Neural progenitor cell (in vitro differentiated cells): Measurements from ENCODE around the gene ZNF784.

Source experiments
- EZH2 ChIP-seq: fragments of 200-600 bp; sonication (generic); IDR thresholded peaks from 2 replicates; pipeline ENCODE4 v1.6.1; 2017; ENCODE audit warnings: antibody characterized with exemption, mild to moderate bottlenecking, moderate library complexity
- EZH2phosphoT487 ChIP-seq: fragments of 200-600 bp; sonication (generic); IDR thresholded peaks from 2 replicates; pipeline ENCODE4 v1.6.1; 2017; ENCODE audit warnings: antibody characterized with exemption
- TF ChIP-seq, protein P1 (sequence below): fragments of 200-600 bp; sonication (generic); IDR thresholded peaks from 2 replicates; pipeline ENCODE4 v1.5.1; 2017; ENCODE audit warnings: antibody characterized with exemption, mild to moderate bottlenecking

DNA sequence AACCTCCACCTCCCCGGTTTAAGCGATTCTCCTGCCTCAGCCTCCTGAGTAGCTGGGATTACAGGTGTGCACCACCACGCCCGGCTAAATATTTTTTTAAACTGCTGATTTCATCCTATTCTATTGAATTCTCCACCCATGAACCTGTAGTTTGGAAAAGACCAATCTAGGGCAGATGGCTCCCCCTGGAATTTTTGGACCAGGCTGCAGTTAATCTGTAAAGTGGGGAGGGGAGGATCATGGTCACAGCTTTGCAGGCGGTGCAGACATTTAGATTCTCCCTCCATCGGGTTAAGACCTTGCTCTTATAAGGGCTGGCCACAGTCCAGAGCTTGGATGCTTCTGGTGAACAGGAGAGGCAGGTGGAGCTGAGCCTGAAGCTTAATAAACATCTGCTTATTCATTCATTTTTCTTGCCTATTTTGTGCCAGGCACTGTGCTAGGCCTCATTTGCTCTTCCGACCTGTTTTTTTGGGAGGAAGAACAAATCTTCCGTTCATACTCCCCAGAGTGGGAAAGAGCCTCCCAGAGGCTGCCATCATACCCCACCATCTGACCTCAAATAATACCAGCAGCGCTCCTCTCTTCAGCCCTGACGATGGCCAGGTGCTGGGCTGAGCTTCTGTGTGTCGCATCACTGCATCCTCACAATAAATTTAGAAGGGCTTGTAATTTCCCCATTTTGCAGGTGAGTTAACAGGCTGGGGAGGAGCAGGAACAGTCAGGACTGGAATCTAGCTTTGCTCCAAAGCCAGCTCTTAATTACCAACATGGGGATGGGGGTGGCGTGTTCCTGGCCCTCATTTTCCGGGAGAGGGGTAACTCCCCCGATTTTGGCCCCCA, 22.7 kb upstream of the ZNF784 start:
- TF ChIP-seq EZH2, result no peak
- TF ChIP-seq, protein P1, sequence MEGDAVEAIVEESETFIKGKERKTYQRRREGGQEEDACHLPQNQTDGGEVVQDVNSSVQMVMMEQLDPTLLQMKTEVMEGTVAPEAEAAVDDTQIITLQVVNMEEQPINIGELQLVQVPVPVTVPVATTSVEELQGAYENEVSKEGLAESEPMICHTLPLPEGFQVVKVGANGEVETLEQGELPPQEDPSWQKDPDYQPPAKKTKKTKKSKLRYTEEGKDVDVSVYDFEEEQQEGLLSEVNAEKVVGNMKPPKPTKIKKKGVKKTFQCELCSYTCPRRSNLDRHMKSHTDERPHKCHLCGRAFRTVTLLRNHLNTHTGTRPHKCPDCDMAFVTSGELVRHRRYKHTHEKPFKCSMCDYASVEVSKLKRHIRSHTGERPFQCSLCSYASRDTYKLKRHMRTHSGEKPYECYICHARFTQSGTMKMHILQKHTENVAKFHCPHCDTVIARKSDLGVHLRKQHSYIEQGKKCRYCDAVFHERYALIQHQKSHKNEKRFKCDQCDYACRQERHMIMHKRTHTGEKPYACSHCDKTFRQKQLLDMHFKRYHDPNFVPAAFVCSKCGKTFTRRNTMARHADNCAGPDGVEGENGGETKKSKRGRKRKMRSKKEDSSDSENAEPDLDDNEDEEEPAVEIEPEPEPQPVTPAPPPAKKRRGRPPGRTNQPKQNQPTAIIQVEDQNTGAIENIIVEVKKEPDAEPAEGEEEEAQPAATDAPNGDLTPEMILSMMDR, result no peak
- TF ChIP-seq EZH2phosphoT487, result no peak
